CD4-positive, alpha-beta T cell treated with Interleukin-4 for 4 hours (primary cell): ENCODE results near the gene DENND1B.
A peak's percentile ranks its signal among the peaks of the same experiment; 100 is the strongest.

Source experiments
- DNase-seq: peaks from one replicate; pipeline ENCODE4 v3.0.0-alpha.2; 2020

DENND1B gene, protein sequence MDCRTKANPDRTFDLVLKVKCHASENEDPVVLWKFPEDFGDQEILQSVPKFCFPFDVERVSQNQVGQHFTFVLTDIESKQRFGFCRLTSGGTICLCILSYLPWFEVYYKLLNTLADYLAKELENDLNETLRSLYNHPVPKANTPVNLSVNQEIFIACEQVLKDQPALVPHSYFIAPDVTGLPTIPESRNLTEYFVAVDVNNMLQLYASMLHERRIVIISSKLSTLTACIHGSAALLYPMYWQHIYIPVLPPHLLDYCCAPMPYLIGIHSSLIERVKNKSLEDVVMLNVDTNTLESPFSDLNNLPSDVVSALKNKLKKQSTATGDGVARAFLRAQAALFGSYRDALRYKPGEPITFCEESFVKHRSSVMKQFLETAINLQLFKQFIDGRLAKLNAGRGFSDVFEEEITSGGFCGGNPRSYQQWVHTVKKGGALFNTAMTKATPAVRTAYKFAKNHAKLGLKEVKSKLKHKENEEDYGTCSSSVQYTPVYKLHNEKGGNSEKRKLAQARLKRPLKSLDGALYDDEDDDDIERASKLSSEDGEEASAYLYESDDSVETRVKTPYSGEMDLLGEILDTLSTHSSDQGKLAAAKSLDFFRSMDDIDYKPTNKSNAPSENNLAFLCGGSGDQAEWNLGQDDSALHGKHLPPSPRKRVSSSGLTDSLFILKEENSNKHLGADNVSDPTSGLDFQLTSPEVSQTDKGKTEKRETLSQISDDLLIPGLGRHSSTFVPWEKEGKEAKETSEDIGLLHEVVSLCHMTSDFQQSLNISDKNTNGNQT

DNA sequence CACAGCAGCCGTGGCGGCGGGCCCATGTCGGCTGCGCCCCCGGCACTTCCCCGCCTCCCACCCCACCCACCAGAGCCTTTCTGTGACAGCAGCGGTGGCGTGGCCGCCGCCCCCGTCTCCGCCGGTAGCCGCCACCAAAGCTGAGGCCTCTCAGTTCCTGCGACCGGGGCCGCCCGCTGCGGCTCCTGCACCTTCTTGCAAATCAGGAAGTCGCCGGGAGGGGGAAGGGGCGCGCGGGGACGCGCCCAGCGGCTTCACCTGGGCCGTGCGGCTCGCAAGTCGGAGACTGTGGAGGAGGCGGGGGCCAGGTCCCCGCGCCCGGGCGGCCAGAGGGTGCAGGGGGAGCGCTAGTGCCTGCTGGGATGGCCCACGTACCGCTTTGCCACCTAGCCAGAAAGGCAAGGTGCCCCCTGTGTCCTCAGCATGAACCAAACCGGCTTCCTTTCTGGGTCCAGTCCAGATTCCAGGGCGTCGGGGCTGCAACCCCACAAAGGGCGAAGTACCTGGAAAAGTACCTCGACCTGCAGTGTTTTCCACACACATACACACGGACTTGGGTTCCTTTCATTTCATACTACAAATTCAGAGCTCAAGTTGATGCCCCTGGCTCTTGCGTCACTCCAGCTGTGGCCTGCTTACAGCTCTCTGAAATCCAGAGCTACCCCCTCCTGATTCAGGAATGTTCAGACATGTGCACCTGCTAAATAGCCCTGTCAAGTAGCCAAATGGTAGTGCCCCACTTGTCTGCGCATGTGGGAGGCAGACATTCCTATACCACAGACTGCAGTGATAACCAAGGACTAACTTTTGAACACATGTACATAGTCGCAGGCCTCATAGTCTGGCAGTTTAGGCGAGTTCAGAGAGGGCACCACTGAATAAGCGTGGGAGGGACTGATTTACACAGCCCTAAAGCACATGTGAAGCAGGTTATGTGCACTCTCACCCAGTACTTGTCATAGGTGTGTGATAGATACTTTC lies at the start of gene DENND1B:
Gene DENND1B (minus strand): TSS at position 199 of the 981 bp plus-strand sequence. CDS start 325 bp downstream, outside the sequence.
- DNase-seq: peak; percentile 82

- DNase-seq: no peak
These were observed 39.0 kb upstream of the DENND1B start for GRCh38 chr1:197814306-197814705.

DNA sequence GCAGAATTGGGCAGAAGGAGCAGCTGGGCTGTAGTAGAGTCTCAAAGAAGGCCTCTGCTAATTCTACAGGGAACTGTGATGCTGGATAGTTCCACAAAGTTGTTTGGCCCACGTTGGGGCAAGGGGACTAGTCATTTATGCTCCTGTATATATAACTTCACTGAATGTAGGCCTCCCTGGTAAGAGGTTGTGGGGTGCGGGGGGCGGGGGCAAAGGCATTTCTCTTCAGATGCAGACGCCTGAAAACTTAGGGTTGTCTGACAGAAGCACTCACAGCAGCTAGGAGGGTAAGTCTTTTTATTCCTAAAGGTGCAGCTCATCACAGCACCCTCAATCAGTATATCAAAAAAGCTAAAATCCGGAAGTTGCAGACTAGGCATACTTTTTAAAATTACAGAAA lies 38.5 kb upstream of the DENND1B start:
- DNase-seq: no peak

- DNase-seq: no peak
These were observed 36.5 kb upstream of the DENND1B start for GRCh38 chr1:197811769-197812168.

DNA sequence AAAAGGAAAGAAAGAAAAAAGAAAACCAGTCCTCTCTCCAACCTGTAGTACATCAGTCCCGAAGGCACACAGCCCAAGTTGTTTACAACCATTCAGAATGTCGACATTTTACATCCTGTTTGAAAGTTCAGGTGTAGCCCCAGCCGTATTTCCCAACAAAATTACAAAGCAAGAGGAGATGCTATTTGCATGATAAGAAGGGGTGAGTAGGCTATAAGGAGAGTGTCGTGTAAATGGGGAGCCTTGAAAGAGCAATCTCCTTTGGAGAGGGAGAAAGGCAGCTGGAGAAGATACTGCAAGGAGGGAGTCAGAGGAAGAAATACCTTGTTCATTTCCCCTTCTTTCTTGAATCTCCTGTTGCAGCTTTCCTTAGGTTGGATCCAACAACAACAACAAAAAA lies 35.5 kb upstream of the DENND1B start:
- DNase-seq: no peak

- peak; percentile 15 for DNase-seq
These were observed 33.6 kb upstream of the DENND1B start for GRCh38 chr1:197808880-197809279.

GRCh38 chr1:197807739-197808453 lies 32.6 kb upstream of the DENND1B start:
- DNase-seq: no peak

- peak; percentile 10 for DNase-seq
These were observed 31.9 kb upstream of the DENND1B start for GRCh38 chr1:197807216-197807615.

DNA sequence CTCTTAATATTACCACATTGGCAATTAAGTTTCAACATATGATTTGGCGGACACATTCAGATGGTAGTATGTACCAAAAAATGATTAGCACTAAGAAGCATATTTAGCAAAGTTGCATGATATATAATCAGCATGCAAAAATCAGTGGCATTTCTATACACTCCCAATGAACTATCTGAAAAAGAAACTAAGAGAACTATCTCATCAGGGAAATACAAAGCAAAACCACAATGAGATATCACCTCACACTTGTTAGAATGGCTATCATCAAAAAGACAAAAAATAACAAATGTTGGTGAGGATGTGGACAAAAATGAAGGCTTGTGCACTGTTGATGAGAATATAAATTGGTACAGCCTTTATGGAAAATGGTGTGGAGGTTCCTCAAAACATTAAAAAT lies 31.4 kb upstream of the DENND1B start:
- peak; percentile 18 for DNase-seq

DNA sequence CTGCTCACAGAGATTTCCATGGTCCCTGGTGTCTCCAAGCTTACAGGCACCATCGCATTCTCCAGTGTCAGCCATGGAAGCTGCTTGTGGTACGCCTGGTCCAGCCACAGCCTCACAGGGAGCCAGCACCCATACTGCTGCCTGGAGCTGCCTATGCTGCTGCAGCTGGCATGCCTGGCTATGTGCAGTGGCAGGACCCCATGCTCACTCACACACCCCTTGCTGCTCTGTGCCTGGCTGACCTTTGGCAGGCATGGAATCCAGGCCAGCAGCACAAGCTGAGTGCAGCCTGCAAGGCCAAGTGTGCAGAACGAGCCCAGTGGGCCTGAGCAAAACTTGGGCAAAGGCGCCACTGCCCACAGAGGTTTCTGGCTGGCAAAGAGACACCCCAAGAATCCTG lies 26.4 kb upstream of the DENND1B start:
- DNase-seq: no peak

DNA sequence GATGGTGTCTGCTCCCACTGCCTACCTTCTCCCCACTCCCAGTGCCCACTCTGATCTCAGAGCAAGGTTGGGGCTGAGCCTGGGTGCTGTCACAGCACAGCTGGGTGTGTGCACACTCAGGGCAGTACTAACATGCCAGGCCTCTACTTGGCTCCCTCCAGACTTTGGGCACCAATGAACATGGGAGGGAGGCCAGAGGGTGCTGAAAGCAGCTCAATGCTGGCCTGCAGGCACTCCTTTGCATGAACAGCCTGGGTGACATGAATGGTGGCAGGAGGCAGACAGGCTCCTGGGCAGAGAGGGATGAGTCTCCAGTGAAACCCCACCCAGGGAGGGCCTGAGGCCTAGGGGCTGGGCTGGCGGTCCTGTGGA lies 25.8 kb upstream of the DENND1B start:
- no peak for DNase-seq

DNA sequence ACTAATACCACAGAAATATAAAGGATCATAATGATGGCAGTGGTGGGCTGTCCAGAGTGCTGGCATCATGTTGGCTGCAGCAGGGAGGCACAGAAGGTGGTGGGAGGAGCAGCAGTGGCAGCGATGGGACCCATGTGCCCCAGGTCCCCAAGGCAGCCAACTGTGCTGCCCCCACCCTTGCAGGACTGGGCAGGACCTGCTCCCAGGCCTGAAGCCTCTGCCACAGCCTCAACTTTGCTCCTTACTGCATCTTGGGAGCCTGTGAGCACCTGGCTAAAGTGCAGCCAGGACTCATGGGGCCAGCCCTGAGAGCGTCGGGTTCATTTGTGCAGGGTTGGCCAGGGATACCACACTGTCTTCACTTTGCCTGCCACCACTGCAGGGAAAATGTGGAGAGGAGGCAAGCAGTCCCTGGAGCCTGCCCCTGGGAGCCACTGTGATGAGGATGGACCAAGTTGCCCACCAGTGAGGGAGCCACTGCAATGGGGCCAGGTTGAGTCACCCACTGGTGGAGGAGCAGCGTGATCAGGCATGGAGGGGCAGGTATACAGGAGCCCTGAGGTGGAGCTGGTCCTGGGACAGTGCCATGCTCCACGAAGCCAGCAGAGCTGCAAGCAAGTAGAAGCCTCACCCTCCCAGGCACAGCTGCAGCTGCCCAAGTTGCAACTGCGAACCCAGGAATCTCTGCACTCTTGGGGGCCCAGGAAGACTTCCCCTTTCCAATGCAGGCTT lies 25.3 kb upstream of the DENND1B start:
- DNase-seq: no peak

DNA sequence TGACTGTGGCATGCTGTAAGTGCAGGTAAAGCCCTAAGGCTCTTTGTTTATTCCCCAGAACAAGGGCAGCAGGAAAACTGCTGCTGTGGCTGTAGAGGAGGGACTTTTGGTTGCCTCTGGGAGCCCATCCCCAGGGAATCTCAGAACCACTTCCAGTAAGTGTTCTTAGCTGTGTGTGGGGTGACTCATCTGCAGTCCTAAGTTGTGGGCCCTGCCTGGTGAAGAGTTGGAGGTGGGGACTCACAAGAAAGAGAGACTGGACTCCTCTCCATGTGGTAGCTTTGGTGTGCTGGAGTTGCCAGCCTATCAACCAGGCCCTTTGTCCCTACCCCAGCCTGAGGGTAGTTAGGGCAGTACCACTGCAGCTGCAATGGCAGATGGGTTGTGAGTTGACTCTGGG lies 24.0 kb upstream of the DENND1B start:
- DNase-seq: no peak

GRCh38 chr1:197798492-197798891 lies 23.2 kb upstream of the DENND1B start:
- no peak for DNase-seq

- no peak for DNase-seq
These were observed 21.7 kb upstream of the DENND1B start for GRCh38 chr1:197797010-197797409.

GRCh38 chr1:197788741-197789739 lies 13.8 kb upstream of the DENND1B start:
- no peak for DNase-seq

DNA sequence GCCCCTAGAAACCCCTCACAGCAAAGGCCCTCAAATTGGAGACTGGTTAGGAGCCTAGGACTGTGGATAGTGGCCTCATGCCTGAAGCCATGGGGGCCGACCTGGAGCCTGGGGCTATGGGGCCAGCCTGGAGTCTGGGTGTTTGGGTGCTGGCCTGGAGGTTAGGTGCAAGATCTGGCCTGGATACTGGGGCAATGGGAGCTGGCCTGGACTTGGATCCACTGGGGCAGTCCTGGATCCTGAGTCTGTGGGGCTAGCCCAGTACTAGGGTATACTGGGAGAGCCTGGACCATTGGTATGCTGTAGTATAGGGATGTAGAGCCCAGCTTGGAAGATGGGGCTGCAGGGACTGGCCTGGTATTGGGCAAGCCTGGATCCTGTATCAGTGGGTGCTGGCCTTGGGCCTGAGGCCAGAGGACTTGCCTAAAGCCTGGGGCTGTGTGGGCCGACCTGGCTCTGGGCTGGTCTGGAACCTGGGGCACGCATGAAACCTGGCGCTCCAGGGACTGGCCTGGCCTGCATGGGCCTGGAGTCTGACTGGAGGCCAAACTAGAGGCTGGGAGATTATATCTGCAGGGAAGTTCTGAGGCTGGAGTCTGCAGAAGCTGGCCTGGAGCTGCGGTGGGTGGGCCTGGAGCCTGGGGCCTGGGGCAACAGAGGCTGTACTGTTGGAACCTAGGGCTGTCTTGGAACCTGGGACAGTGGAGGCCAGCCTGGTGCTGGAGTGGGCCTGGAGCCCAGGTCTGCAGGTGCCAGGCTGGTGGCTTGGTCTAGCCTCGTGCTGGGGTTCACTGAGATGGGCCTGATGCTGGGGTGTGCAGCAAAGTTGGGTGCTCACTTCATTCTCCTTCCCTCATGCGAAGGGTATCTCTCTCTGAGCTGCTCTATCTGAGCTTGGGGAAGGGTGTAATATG lies 12.6 kb upstream of the DENND1B start:
- no peak for DNase-seq

GRCh38 chr1:197787056-197787455 lies 11.8 kb upstream of the DENND1B start:
- no peak for DNase-seq

GRCh38 chr1:197786280-197786679 lies 11.0 kb upstream of the DENND1B start:
- no peak for DNase-seq
